T-helper 22 cell (primary cell): ENCODE measurements around the gene HS6ST2.

ENCODE experiments used
- DNase-seq: peaks from one replicate; pipeline ENCODE4 v3.0.0-alpha.2; 2020; ENCODE audit warnings: low read depth

Gene HS6ST2

GRCh38 chrX:132843363-132843762, 115.1 kb downstream of the HS6ST2 start:
- DNase-seq, result no peak

GRCh38 chrX:132842460-132843238, 115.8 kb downstream of the HS6ST2 start:
- DNase-seq, result no peak

DNA sequence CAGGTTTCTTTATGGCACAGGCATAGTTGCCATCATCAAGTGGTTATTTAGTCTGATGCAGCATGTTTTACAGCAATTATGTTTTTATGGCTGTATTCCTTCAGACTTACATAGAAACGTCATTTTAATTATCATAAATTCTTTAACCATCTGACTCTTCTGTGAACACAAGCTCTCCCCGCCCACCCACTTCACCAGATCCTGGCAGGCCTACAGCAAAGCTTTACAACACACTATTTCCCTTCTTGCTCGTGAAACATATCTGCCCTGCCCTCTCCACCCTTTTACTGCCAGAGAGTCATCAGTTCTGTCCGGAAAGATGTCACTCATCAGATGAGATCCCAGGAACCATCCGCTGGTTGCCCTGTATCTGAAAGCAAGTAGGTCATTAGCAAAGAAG, 120.5 kb downstream of the HS6ST2 start:
- no peak for DNase-seq

DNA sequence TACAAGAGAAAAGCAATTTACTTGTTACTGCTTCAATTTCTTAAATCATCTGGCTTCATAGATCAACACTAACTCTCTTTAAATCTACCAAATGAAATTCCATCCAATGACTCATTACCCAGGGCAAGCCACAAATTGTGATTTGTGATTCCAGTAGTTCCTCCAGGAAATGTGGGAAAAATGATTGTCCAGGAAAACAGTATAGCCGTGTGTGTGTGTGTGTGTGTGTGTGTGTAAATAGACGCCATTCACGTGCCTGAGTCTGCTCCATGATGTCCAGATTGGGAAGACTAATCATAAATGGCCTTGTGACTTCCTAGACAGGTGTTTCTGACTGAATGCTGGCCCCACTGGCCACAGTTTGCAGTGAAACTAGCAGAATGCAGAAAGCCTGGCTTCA, 121.3 kb downstream of the HS6ST2 start:
- no peak for DNase-seq

GRCh38 chrX:132836471-132836870, 122.0 kb downstream of the HS6ST2 start:
- no peak for DNase-seq

DNA sequence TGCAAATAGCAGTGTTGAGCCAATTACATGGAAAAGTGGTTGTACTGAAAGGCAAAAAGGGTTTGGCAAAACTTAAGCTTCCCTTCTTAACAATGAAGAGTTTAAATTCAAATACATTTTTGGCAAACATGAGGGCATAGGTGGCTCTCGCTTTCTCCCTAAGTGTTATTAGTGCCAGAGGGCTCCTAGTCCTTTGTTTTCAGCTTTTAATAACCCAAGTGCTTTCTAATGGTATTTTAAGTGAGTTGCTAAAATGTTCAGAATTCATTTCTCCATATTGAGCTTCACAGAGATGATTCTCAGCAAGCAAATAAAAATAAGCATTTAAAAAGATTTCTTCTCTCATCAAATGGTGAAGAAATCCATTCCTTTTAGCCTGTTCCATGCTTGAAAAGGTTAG, 123.7 kb downstream of the HS6ST2 start:
- DNase-seq, result no peak

GRCh38 chrX:132834109-132834508, 124.3 kb downstream of the HS6ST2 start:
- no peak for DNase-seq

DNA sequence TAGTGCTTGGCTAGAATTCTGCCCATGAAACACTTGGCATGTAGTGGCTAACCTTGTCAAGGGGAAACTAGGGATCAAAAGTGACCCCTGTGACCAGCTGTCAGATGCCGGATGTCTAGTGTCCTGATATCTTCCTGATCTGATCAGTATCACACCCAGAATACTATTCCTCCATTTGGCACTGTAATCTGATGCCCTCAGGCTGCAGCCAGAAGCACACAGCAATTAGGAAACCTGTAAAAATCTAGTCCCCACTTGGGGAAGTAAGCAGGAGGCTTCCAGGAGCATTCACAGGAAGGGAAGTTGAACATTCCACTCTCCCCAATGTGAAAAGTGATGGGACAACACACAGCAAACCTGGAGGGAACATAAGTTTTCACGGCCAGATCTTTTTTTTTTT, 125.1 kb downstream of the HS6ST2 start:
- DNase-seq, result no peak

DNA sequence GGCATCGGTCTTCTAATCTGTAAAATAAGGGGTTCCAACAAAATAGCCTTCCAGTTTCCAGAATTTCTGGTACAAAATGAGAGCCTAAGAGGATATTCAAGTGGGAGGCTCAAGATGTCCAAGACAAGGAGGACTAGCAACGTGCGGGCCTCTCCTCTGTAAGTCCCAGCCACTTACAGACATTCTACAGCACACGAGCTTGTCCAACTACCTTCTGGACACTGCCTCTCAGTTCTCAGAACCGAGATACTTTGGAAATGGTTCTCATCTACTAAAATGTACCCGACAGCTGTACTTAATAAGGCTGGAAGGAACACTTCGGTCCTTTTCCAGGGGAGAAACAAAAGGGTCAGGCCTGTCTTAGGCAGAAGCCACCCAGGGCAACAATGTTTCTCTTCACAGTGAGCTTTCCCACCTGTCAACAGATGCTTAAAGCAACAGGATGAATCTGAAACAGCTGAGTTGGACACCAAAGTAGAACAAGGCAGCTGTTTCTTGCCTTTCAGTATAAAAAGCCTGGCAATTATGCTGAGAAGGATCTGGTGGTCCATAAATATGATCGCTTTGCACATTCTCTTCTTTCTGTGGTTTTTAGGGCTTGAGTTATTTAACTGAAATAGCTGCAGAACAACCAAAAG, 127.0 kb downstream of the HS6ST2 start:
- DNase-seq, result no peak

- no peak for DNase-seq
These were observed 135.8 kb downstream of the HS6ST2 start for GRCh38 chrX:132822634-132823012.

GRCh38 chrX:132821974-132822633, 136.3 kb downstream of the HS6ST2 start:
- no peak for DNase-seq

DNA sequence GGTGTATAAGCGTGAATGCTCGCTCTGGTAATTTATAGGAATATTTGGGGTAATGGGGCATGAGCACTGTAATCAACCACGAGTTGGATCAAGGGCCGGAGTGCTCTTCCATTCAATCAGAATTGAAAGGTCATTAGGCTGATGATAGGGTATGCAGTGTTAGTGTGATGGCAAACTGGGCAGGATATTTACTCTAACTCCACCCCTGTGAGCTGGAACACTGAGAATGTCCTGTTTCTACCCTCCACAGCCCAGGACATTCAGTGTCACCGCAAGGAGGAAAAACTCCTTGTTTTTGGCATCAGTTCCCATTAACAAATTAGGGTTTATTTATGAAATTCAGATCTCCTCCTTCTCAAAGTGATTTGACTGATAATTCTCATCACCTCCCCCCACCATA, 137.8 kb downstream of the HS6ST2 start:
- no peak for DNase-seq

DNA sequence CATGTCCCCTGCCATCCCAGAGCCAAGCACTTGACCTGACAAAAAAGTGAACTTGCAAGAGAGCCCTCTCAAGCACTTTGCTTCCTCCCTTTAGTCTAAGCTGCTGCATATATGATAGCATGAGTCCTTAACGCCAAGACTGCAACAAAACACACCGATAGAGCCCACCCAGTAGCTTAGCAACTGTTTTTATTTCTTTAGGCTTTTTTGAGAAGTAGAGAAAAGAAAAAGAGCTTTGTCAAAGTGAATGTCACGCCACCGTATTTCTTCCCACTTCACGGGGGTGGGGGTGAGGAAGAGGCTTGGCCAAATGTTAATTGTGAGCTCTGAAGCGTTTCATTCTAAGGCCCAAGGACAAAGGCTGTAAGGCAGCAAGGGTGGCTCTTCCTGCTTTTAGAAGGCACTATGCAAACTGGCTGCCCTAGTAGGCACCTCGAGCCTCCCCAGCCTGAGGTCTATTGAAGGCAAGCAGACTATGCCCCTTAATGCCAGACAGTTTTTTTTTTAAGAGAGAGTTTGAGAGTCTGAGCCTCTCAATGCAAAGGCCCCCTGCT, 138.6 kb downstream of the HS6ST2 start:
- DNase-seq, result no peak

GRCh38 chrX:132818638-132819037, 139.8 kb downstream of the HS6ST2 start:
- no peak for DNase-seq

DNA sequence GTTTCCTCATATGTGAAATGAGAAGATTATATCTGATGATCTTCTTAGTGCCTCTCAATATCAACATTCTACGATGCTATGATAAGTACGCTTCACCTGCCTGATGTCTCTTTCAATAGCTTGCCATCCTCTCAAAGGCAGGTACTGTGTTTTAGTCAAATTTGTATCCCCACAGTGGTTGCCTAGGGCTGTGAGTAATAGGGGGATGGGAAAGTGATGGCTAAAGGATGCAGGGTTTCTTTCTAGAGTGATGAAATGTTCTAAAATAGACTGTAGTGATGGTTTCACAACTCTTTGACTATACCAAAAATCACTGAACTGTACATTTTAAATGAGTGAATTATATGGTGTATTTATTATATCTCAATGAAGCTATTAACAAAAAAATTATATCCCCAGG, 142.8 kb downstream of the HS6ST2 start:
- no peak for DNase-seq

GRCh38 chrX:132810964-132811712, 147.3 kb downstream of the HS6ST2 start:
- DNase-seq, result no peak

DNA sequence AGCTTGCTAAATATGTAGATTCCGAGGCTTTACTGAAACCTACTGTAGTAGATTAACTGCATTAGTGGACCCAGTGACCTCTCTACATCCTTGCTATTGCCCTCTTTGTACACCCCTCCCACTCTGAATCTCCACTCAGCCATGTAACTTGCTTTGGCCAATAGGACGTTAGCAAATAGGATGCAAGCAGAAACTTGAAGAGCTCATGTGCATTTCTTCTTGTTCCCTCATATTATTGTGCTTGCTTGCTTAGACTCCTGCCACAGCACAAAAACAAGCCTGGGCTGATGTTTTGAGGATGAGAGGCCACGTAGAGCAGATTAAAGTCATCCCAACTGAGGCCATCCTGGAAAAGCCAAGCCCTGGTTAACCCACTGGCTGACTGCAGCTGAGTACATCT, 147.9 kb downstream of the HS6ST2 start:
- no peak for DNase-seq

GRCh38 chrX:132809581-132809980, 148.8 kb downstream of the HS6ST2 start:
- no peak for DNase-seq

- no peak for DNase-seq
These were observed 150.9 kb downstream of the HS6ST2 start for GRCh38 chrX:132807411-132808030.

DNA sequence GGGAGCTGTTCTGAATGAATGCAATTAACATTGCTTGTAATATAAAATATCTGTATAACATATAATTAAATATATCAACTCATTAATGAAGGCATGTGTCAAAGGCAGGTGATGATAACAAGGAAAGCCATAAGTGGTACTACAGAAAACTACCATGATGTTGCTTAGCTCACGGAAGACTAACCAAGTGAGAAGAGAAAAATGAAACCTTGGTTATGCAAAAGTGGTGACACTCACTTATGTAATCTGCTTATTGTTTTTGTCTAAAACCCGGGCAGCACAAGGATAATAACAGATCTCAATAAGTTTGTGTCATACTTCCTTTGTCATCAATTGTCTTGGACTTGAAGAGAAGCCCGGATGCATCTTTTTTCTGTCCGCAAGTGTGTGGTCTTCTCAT, 156.4 kb downstream of the HS6ST2 start:
- DNase-seq, result no peak

GRCh38 chrX:132795181-132795580, 163.2 kb downstream of the HS6ST2 start:
- DNase-seq, result no peak

- no peak for DNase-seq
These were observed 166.7 kb downstream of the HS6ST2 start for GRCh38 chrX:132791714-132792113.
